HEK293 (cell line): ENCODE results near the gene TRPM5.

Experiments used
- GLIS2 ChIP-seq: fragments of 450-650 bp; formaldehyde crosslinking; IDR thresholded peaks from 2 replicates; pipeline ENCODE4 v1.5.1; 2016; ENCODE audit warnings: missing biosample characterization, missing genetic modification characterization
- YY1 ChIP-seq: fragments of 450-650 bp; formaldehyde crosslinking; IDR thresholded peaks from 2 replicates; pipeline ENCODE4 v1.5.1; 2018; ENCODE audit warnings: missing biosample characterization, missing genetic modification characterization
- ZNF138 ChIP-seq: fragments of 450-650 bp; formaldehyde crosslinking; IDR thresholded peaks from 2 replicates; pipeline ENCODE4 v1.5.1; 2016; ENCODE audit warnings: missing biosample characterization, missing genetic modification characterization, borderline replicate concordance

GRCh38 chr11:2437516-2437915 lies 6.8 kb downstream of the TRPM5 start:
- TF ChIP-seq GLIS2 (tag by site-specific recombination) (no peak), ZNF138 (tag by site-specific recombination) (no peak), YY1 (tag by site-specific recombination) (no peak)
